Gastroesophageal sphincter (tissue), 3 donors: Measurements from ENCODE around the gene CCDC178.
"Not testable (repeated sequence)": the region's sequence is repeated elsewhere in the genome, so short reads cannot be mapped to it uniquely, and the experiment has no call there.

Experiments
- CTCF ChIP-seq, 4 experiments: fragments of 200-600 bp in 2 of 4; fragments of 450-650 bp in 2 of 4; sonication (generic) in 1 of 4; IDR thresholded peaks; one replicate each; pipeline ENCODE4 v1.5.1; 2017 to 2019; ENCODE audit warnings: antibody characterized with exemption in 4 of 4, mild to moderate bottlenecking in 2 of 4, moderate library complexity in 2 of 4
- POLR2A ChIP-seq, 2 donors: fragments of 450-650 bp; IDR thresholded peaks; one replicate each; pipeline ENCODE4 v1.6.1; 2017; ENCODE audit warnings: antibody characterized with exemption in 2 of 2, mild to moderate bottlenecking in 2 of 2, moderate library complexity in 1 of 2
- POLR2AphosphoS5 ChIP-seq: sonication (generic); formaldehyde crosslinking; IDR thresholded peaks from one replicate; pipeline ENCODE4 v1.6.1; 2017; ENCODE audit warnings: antibody characterized with exemption

GRCh38 chr18:33339733-33340132 lies 100.8 kb downstream of the CCDC178 start:
- not testable (repeated sequence) for TF ChIP-seq CTCF (IDR thresholded peaks at IDR 0.05); POLR2A (IDR thresholded peaks at IDR 0.05); POLR2AphosphoS5
